Suprapubic skin (tissue), 3 donors: ENCODE data around the gene ESRRB.

Experiments used
- CTCF ChIP-seq, 2 donors: fragments of 200-600 bp in 1 of 2; fragments of 450-650 bp in 1 of 2; sonication (generic) in 1 of 2; IDR thresholded peaks; one replicate each; pipeline ENCODE4 v1.5.1; 2016 to 2019; ENCODE audit warnings: antibody characterized with exemption in 2 of 2, mild to moderate bottlenecking in 1 of 2, moderate library complexity in 1 of 2
- POLR2AphosphoS5 ChIP-seq, 3 donors: sonication (generic); formaldehyde crosslinking; IDR thresholded peaks; one replicate each; pipeline ENCODE4 v1.6.1; 2017; ENCODE audit warnings: antibody characterized with exemption in 3 of 3

- no peak for TF ChIP-seq CTCF (IDR thresholded peaks at IDR 0.05)
- TF ChIP-seq POLR2AphosphoS5 (IDR thresholded peaks at IDR 0.05) = no peak
Observed at GRCh38 chr14:76446486-76446885, 70.5 kb downstream of the ESRRB start.
